Ovary (tissue), 10 donors: ENCODE measurements around the gene TMEM259. TPM values are rescaled to one million over a fixed set of nuclear protein-coding genes. Genes with fewer than 3 reads are reported as not detected.

Experiments used
- DNase-seq, 5 donors: peaks; one replicate each; pipeline ENCODE4 v3.0.0-alpha.2; 2019 to 2020
- H3K27ac ChIP-seq, 2 donors: fragments of 200-600 bp; one replicate each; pipeline versions ENCODE4 v1.5.1 to v1.8.0; 2019 to 2022
- H3K27me3 ChIP-seq: fragments of 200-600 bp; one replicate; pipeline ENCODE4 v1.8.0; 2022
- H3K36me3 ChIP-seq: fragments of 200-600 bp; sonication (generic); one replicate; pipeline ENCODE4 v1.5.1; 2019
- H3K4me1 ChIP-seq: one replicate; pipeline ENCODE4 v1.8.1; 2013; ENCODE audit warnings: mild to moderate bottlenecking, moderate library complexity; ENCODE audit not compliant: insufficient read depth
- H3K4me3 ChIP-seq: fragments of 200-600 bp; sonication (generic); one replicate; pipeline ENCODE4 v1.5.1; 2017
- H3K9me3 ChIP-seq, 2 donors: fragments of 200-600 bp in 1 of 2; sonication (generic) in 1 of 2; one replicate each; pipeline versions ENCODE4 v1.5.1 to v1.8.1; 2013 to 2019; ENCODE audit warnings: mild to moderate bottlenecking in 1 of 2, moderate library complexity in 1 of 2
- CTCF ChIP-seq, 3 donors: fragments of 450-650 bp in 2 of 3; fragments of 200-600 bp in 1 of 3; IDR thresholded peaks; one replicate each; pipeline versions ENCODE4 v1.5.1 to v1.8.0; 2016 to 2022; ENCODE audit warnings: antibody characterized with exemption in 3 of 3, mild to moderate bottlenecking in 1 of 3
- EP300 ChIP-seq: sonication (generic); formaldehyde crosslinking; IDR thresholded peaks from one replicate; pipeline ENCODE4 v1.6.1; 2017; ENCODE audit warnings: antibody characterized with exemption
- POLR2A ChIP-seq: fragments of 450-650 bp; IDR thresholded peaks from one replicate; pipeline ENCODE4 v1.6.1; 2017; ENCODE audit warnings: antibody characterized with exemption, mild to moderate bottlenecking, moderate library complexity
- WGBS, 3 donors: extraction: QIAGEN DNeasy Blood & Tissue Kit in 1 of 3; methylation state at CpG; one replicate each; pipeline versions ENCODE4 v1.1.5 to v1.1.7; 2013 to 2017; 5-methylcytosine and 5-hydroxymethylcytosine counted together
- intact Hi-C, 4 donors: fragments of 100-400 bp; cut with DNase I; formaldehyde crosslinking; loops; one replicate each; pipeline versions ENCODE4 v1.11.0 to v1.15.1; 2022 to 2023
- long read RNA-seq, 3 donors: library from polyadenylated mRNA in 2 of 3; unstranded in 2 of 3; transcript quantifications; one replicate each; pipeline ENCODE4 v2.0.0 and lab custom pipeline, GENCODE V29; 2021 to 2026
- polyA plus RNA-seq, 2 donors: library from polyadenylated mRNA; stranded (reverse); fragments of 200-250 nt in 1 of 2; fragments of 350-450 nt in 1 of 2; fragmentation: Illumina TruSeq in 1 of 2; extraction: RNeasy Lipid Tissue Mini Kit (QIAGEN cat#74804) in 1 of 2; gene quantifications; one replicate each; pipeline ENCODE4 v1.2.3, GENCODE V29; 2013 to 2014
- total RNA-seq, 7 donors: library from RNA; depleted of rRNA in 2 of 7; stranded (reverse); fragments of >200 nt in 2 of 7; fragmentation: NEBNext Ultra II Directional in 3 of 7; extraction: Animal tissue kit (Norgen Biotek cat#: 25700) in 3 of 7; gene quantifications; one replicate each; pipeline versions ENCODE4 v1.1.0 to v1.2.4, GENCODE V29; 2016 to 2023
- donor health status: DM: no; HTN: no; CAD: no; lungs with moderate emphysema.
- donor health status: DM: no; HTN: no; CAD: no.
- donor health status: Bipolar disorder and iron deficiency.
- donor health status: DM: yes; HTN: yes; CAD: no.
- donor health status: DM: no; HTN: no; CAD: no.
- donor health status: DM: yes; HTN: yes; CAD: no.

The TMEM259 gene
- total RNA-seq (100 to 1,000 TPM; 105 to 196 (median 127) TPM), polyA plus RNA-seq (100 to 1,000 TPM in 1 of 2 donors, 10 to 100 TPM in 1; 26.0 to 162 TPM)
- long read RNA-seq, donor 1, transcript TMEM259-208 (1 exons, 1,637 nt), result major isoform, 21 of 96 reads
- long read RNA-seq, donor 1, transcript TMEM259-202 (11 exons, 2,748 nt), result minor isoform, 11 of 96 reads
- long read RNA-seq, donor 1, partial matches to known transcripts, result 34 of 96 reads
- long read RNA-seq, donor 1, other reads (novel, unspliced or antisense), result 27 of 96 reads
- long read RNA-seq, donor 2, transcript TMEM259-208 (1 exons, 1,637 nt), result major isoform, 24 of 67 reads
- long read RNA-seq, donor 2, transcript TMEM259-202 (11 exons, 2,748 nt), result minor isoform, 20 of 67 reads
- long read RNA-seq, donor 2, partial matches to known transcripts, result 10 of 67 reads
- long read RNA-seq, donor 2, other reads (novel, unspliced or antisense), result 13 of 67 reads
- long read RNA-seq, donor 3, transcript TMEM259-208 (1 exons, 1,637 nt), result minor isoform, 59 of 496 reads
- long read RNA-seq, donor 3, transcript TMEM259-202 (11 exons, 2,748 nt), result major isoform, 130 of 496 reads
- long read RNA-seq, donor 3, partial matches to known transcripts, result 55 of 496 reads
- long read RNA-seq, donor 3, other reads (novel, unspliced or antisense), result 248 of 496 reads

- Histone ChIP-seq H3K27ac (peak within 1 kb of the TSS; percentile 90 to 96), H3K9me3 (no peaks in the 10 kb centered on the region), H3K36me3 (no peaks in the 10 kb centered on the region), H3K27me3 (no peaks in the 10 kb centered on the region), H3K4me3 (peak within 1 kb of the TSS; percentile 97), H3K4me1 (peaks cover 32% of the 10 kb centered on the region)
- DNase-seq, result peak; percentile 96 to 98 (median 98)
- intact Hi-C loops, result loop anchor here in 2 of 4 donors (5.0 to 10.0 kb wide), 2 partner anchors 81 to 224 kb away; partner anchors contain the start of genes ATP5F1D (in 1 of the 2), GPX4 (in 1 of the 2) and MIDN (in 1 of the 2)
- WGBS, 3 donors, result 0% methylated on average over 50 to 68 of the region's 68 CpGs
- peak; percentile 42 for TF ChIP-seq POLR2A
- TF ChIP-seq CTCF (IDR thresholded peaks at IDR 0.05), result no peak
- TF ChIP-seq EP300, result no peak
These were observed at the start of gene TMEM259 for GRCh38 chr19:1020868-1021425. TMEM259 (minus strand) TSS chr19:1021123; CDS start chr19:1020996, 127 bp downstream.

GRCh38 chr19:1070576-1070930, 49.6 kb upstream of the TMEM259 start:
- Histone ChIP-seq H3K9me3 (no peaks in the 10 kb centered on the region), H3K4me1 (no peaks in the 10 kb centered on the region), H3K27ac (no peak overlapping the region), H3K27me3 (peaks cover 20% of the 10 kb centered on the region), H3K4me3 (no peak overlapping the region), H3K36me3 (no peaks in the 10 kb centered on the region)
- TF ChIP-seq EP300 (no peak), CTCF (IDR thresholded peaks at IDR 0.05) (no peak), POLR2A (no peak)
- no peak for DNase-seq
- 5 to 10% (median 6%) methylated on average over 20 to 21 of the region's 21 CpGs for WGBS, 3 donors
- intact Hi-C loops, result no loop called here

- DNase-seq, result peak in 1 of 5 donors; percentile 37
- H3K4me3 ChIP-seq, result no peak overlapping the region
- 42 to 63% (median 57%) methylated on average over 25 of the region's 25 CpGs for WGBS, 3 donors
- intact Hi-C loops, result no loop called here
- TF ChIP-seq POLR2A, result no peak
- TF ChIP-seq EP300, result no peak
- no peak for TF ChIP-seq CTCF (IDR thresholded peaks at IDR 0.05)
- peaks cover 20% of the 10 kb centered on the region for H3K27me3 ChIP-seq
- no peak overlapping the region for H3K27ac ChIP-seq
- H3K36me3 ChIP-seq, result no peaks in the 10 kb centered on the region
- no peaks in the 10 kb centered on the region for H3K4me1 ChIP-seq
- no peaks in the 10 kb centered on the region for H3K9me3 ChIP-seq
These were observed 48.3 kb upstream of the TMEM259 start for GRCh38 chr19:1069009-1069779.
